HG03520 (cell line): ENCODE results near the gene GPC5.
A peak's percentile ranks its signal among the peaks of the same experiment; 100 is the strongest.

Experiments used
- ATAC-seq: cut with Tn5 transposase; IDR thresholded peaks from one replicate; pipeline ENCODE4 v1.9.1; 2021; ENCODE audit warnings: mild to moderate bottlenecking, moderate library complexity; ENCODE audit not compliant: unreplicated experiment

GPC5 gene

GRCh38 chr13:92122186-92122853, 723.9 kb downstream of the GPC5 start:
- no peak for ATAC-seq

GRCh38 chr13:92126399-92126798, 728.0 kb downstream of the GPC5 start:
- no peak for ATAC-seq

GRCh38 chr13:92135509-92135908, 737.1 kb downstream of the GPC5 start:
- no peak for ATAC-seq

- no peak for ATAC-seq
Measured at GRCh38 chr13:92136449-92137155, 738.2 kb downstream of the GPC5 start.

GRCh38 chr13:92137520-92137919, 739.1 kb downstream of the GPC5 start:
- no peak for ATAC-seq

GRCh38 chr13:92143766-92144165, 745.3 kb downstream of the GPC5 start:
- ATAC-seq = no peak

GRCh38 chr13:92150606-92151005, 752.2 kb downstream of the GPC5 start:
- no peak for ATAC-seq

GRCh38 chr13:92158346-92158745, 759.9 kb downstream of the GPC5 start:
- no peak for ATAC-seq

- no peak for ATAC-seq
Measured at GRCh38 chr13:92164822-92165221, 766.4 kb downstream of the GPC5 start.

- no peak for ATAC-seq
Measured at GRCh38 chr13:92172191-92172590, 773.8 kb downstream of the GPC5 start.

- no peak for ATAC-seq
Measured at GRCh38 chr13:92173254-92173653, 774.8 kb downstream of the GPC5 start.

GRCh38 chr13:92175330-92175729, 776.9 kb downstream of the GPC5 start:
- no peak for ATAC-seq

- ATAC-seq = no peak
Measured at GRCh38 chr13:92177966-92178365, 779.5 kb downstream of the GPC5 start.

- ATAC-seq = no peak
Measured at GRCh38 chr13:92179223-92179622, 780.8 kb downstream of the GPC5 start.

- peak; percentile 81 for ATAC-seq
Measured at GRCh38 chr13:92187378-92187989, 789.1 kb downstream of the GPC5 start.

GRCh38 chr13:92188574-92188973, 790.2 kb downstream of the GPC5 start:
- no peak for ATAC-seq

GRCh38 chr13:92196591-92197256, 798.3 kb downstream of the GPC5 start:
- no peak for ATAC-seq

GRCh38 chr13:92197669-92198068, 799.2 kb downstream of the GPC5 start:
- ATAC-seq = no peak

- ATAC-seq = no peak
Measured at GRCh38 chr13:92218615-92219014, 820.2 kb downstream of the GPC5 start.

GRCh38 chr13:92221916-92222315, 823.5 kb downstream of the GPC5 start:
- ATAC-seq = no peak

GRCh38 chr13:92224052-92224821, 825.8 kb downstream of the GPC5 start:
- ATAC-seq = no peak
